ENCODE data around the gene HPGDS.
"Not testable (repeated sequence)": the region's sequence is repeated elsewhere in the genome, so short reads cannot be mapped to it uniquely, and the experiment has no call there.

The HPGDS gene

DNA sequence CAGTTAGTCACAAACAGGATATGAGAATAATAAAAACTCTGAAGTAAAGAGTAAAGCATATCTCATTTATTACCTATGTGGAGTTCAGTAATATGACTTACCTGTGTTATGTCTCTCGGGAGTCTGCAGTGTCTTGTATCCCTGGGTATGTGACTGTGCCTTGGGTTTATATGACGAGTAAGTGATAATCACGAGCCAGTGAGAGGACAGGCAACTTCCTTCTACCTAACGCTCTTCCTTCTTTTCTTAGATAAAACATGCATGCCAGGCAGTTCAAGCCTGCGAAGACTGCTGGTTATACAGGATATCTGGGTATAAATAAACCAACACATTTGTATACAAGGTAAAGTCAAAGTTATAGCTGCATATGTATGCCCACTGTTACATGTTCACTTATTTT is at the start of gene HPGDS:
Gene HPGDS (minus strand): TSS at position 143 of the 400 bp plus-strand sequence. CDS start 8,207 bp downstream, outside the sequence.
- Mint-ChIP-seq H3K36me3 (no peaks in the 10 kb centered on the region), H3K27ac (no peak within 1 kb of the TSS), H3K4me3 (no peak within 1 kb of the TSS), H3K9me3 (no peaks in the 10 kb centered on the region), H3K4me1 (peaks cover 18% of the 10 kb centered on the region)
- no peak for DNase-seq (ENCODE audit: low spot score in 2 of 2)
- no peak for ATAC-seq

DNA sequence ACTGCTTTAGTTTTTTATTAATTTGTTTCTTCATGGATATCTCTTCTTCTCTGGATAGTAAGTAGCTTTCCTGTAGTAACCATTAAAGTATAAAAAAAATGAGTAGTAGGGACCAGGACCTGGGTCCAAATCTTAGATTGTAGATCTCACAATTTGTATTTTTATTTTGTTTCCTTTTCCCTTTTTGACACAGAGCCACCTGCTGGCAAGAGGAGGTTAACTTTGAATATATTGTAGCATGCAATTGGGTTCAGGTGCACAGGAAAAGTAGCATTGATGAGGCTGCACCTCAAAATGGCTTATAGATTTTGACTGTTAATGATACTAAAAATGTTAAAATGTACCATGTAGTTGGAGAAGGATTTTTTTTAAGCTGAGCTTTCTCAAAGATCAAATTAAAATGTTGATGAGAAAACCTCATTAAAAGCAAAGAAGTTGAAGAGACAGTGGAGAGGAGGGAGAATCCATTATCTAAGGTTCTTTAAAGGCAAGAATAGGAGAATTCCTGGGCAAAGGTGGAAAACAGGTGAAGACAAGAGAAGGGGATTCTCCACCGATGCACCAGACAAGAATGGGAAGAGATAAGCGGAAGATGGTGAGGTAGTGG is 48.3 kb upstream of the HPGDS start:
- no peak overlapping the region for H3K4me3 Mint-ChIP-seq
- H3K27ac Mint-ChIP-seq = no peak overlapping the region
- no peaks in the 10 kb centered on the region for H3K36me3 Mint-ChIP-seq
- no peaks in the 10 kb centered on the region for H3K4me1 Mint-ChIP-seq
- ATAC-seq (no peak), DNase-seq (ENCODE audit: low spot score in 2 of 2) (no peak)
- no peaks in the 10 kb centered on the region for H3K9me3 Mint-ChIP-seq

GRCh38 chr4:94389595-94390267 is 47.1 kb upstream of the HPGDS start:
- ATAC-seq = no peak
- H3K27ac Mint-ChIP-seq = no peak overlapping the region
- no peak for DNase-seq (ENCODE audit: low spot score in 2 of 2)
- no peak overlapping the region for H3K4me3 Mint-ChIP-seq
- no peaks in the 10 kb centered on the region for H3K4me1 Mint-ChIP-seq
- no peaks in the 10 kb centered on the region for H3K36me3 Mint-ChIP-seq
- no peaks in the 10 kb centered on the region for H3K9me3 Mint-ChIP-seq

GRCh38 chr4:94387965-94388364 is 45.3 kb upstream of the HPGDS start:
- ATAC-seq; DNase-seq (ENCODE audit: low spot score in 2 of 2); H3K9me3 Mint-ChIP-seq; H3K4me1 Mint-ChIP-seq; H3K27ac Mint-ChIP-seq; H3K4me3 Mint-ChIP-seq; H3K36me3 Mint-ChIP-seq: not testable (repeated sequence)

DNA sequence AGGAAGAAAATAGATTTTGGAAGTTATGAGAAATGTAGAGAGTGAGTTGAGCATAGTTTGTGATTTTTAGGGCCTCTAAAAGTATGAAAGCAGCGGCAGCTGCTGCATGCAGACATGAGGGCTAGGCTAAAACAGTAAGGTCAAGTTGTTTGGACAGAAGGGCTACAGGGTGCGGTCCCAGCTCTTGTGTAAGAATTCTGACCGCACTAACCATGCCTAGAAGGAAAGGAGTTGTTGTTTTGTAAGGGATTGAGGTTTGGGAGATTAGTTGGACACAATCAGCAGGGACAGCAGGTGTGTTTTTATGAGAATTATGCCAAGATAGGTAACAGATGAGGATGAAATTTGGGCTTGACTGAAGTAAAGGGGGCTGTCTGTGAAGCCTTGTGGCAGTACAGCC is 42.8 kb upstream of the HPGDS start:
- not testable (repeated sequence) for H3K4me1 Mint-ChIP-seq; H3K4me3 Mint-ChIP-seq; ATAC-seq; H3K27ac Mint-ChIP-seq; H3K9me3 Mint-ChIP-seq; H3K36me3 Mint-ChIP-seq; DNase-seq (ENCODE audit: low spot score in 2 of 2)

- H3K36me3 Mint-ChIP-seq; H3K27ac Mint-ChIP-seq; ATAC-seq; H3K4me3 Mint-ChIP-seq; H3K9me3 Mint-ChIP-seq; DNase-seq (ENCODE audit: low spot score in 2 of 2); H3K4me1 Mint-ChIP-seq: not testable (repeated sequence)
Observed at GRCh38 chr4:94382891-94383290, 40.3 kb upstream of the HPGDS start.

DNA sequence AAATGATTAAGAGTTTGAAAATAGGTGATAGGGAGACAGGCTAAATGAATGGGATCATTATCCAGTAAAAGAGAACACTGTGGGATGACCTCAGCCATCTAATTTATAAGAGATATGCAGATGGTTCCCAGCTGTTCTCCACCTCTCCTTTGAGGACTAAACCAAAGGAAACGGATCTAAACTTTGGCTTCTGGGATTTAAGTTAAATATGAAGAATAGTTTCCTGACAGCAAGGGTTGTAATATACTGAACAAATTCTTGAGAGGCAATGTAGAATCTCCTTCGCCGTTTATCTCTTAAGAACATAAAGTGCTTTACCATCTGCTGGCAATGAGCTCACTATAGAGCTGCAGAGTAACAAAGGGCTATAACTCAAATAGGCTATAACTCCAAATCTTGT is 35.4 kb upstream of the HPGDS start:
- DNase-seq (ENCODE audit: low spot score in 2 of 2) (no peak), ATAC-seq (no peak)
- H3K36me3 Mint-ChIP-seq = no peaks in the 10 kb centered on the region
- H3K4me3 Mint-ChIP-seq = no peak overlapping the region
- H3K9me3 Mint-ChIP-seq = no peaks in the 10 kb centered on the region
- no peak overlapping the region for H3K27ac Mint-ChIP-seq
- no peaks in the 10 kb centered on the region for H3K4me1 Mint-ChIP-seq

- H3K36me3 Mint-ChIP-seq = no peaks in the 10 kb centered on the region
- H3K4me3 Mint-ChIP-seq = no peak overlapping the region
- no peaks in the 10 kb centered on the region for H3K9me3 Mint-ChIP-seq
- ATAC-seq = no peak
- DNase-seq (ENCODE audit: low spot score in 2 of 2) = no peak
- H3K4me1 Mint-ChIP-seq = no peaks in the 10 kb centered on the region
- H3K27ac Mint-ChIP-seq = no peak overlapping the region
Observed at GRCh38 chr4:94377294-94377693, 34.7 kb upstream of the HPGDS start.

GRCh38 chr4:94375364-94375763 is 32.7 kb upstream of the HPGDS start:
- H3K4me3 Mint-ChIP-seq = no peak overlapping the region
- H3K9me3 Mint-ChIP-seq = no peaks in the 10 kb centered on the region
- H3K27ac Mint-ChIP-seq = no peak overlapping the region
- DNase-seq (ENCODE audit: low spot score in 2 of 2) (no peak), ATAC-seq (no peak)
- H3K4me1 Mint-ChIP-seq = no peaks in the 10 kb centered on the region
- no peaks in the 10 kb centered on the region for H3K36me3 Mint-ChIP-seq

DNA sequence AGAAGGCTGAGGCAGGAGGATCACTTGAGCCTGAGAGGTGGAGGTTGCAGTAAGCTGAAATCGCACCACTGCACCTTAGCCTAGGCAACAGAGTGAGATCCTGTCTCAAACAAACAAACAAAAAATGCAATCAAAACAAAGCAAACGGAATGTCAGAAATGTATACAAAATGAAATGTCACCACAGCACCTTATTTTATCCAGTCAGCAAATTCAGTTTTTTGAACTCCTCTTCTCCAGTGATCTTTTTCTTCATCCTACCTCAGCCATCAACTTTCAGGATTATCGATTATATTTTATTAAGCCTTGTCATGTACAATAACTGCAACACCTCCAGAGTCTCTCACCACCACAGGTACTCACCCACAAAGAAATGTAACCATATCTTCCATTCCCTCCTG is 31.1 kb upstream of the HPGDS start:
- Mint-ChIP-seq H3K27ac (no peak overlapping the region), H3K36me3 (no peaks in the 10 kb centered on the region), H3K4me3 (no peak overlapping the region), H3K9me3 (no peaks in the 10 kb centered on the region), H3K4me1 (no peaks in the 10 kb centered on the region)
- ATAC-seq = no peak
- no peak for DNase-seq (ENCODE audit: low spot score in 2 of 2)

GRCh38 chr4:94372991-94373390 is 30.4 kb upstream of the HPGDS start:
- DNase-seq (ENCODE audit: low spot score in 2 of 2) (no peak), ATAC-seq (no peak)
- Mint-ChIP-seq H3K4me3 (no peak overlapping the region), H3K27ac (no peak overlapping the region), H3K9me3 (no peaks in the 10 kb centered on the region), H3K36me3 (no peaks in the 10 kb centered on the region), H3K4me1 (no peaks in the 10 kb centered on the region)

GRCh38 chr4:94372228-94372978 is 29.8 kb upstream of the HPGDS start:
- no peaks in the 10 kb centered on the region for H3K36me3 Mint-ChIP-seq
- DNase-seq (ENCODE audit: low spot score in 2 of 2) (no peak), ATAC-seq (no peak)
- no peak overlapping the region for H3K4me3 Mint-ChIP-seq
- no peaks in the 10 kb centered on the region for H3K4me1 Mint-ChIP-seq
- H3K27ac Mint-ChIP-seq = no peak overlapping the region
- no peaks in the 10 kb centered on the region for H3K9me3 Mint-ChIP-seq

GRCh38 chr4:94371290-94371689 is 28.7 kb upstream of the HPGDS start:
- H3K27ac Mint-ChIP-seq = no peak overlapping the region

GRCh38 chr4:94370533-94371254 is 28.1 kb upstream of the HPGDS start:
- DNase-seq (ENCODE audit: low spot score in 2 of 2) = no peak
- H3K36me3 Mint-ChIP-seq = no peaks in the 10 kb centered on the region
- no peak for ATAC-seq
- no peak overlapping the region for H3K27ac Mint-ChIP-seq
- H3K4me1 Mint-ChIP-seq = no peaks in the 10 kb centered on the region
- no peak overlapping the region for H3K4me3 Mint-ChIP-seq
- no peaks in the 10 kb centered on the region for H3K9me3 Mint-ChIP-seq

More at GRCh38 chr4:94371290-94371689, 28.7 kb upstream of the HPGDS start:
- no peaks in the 10 kb centered on the region for H3K36me3 Mint-ChIP-seq
- DNase-seq (ENCODE audit: low spot score in 2 of 2) (no peak), ATAC-seq (no peak)
- no peaks in the 10 kb centered on the region for H3K9me3 Mint-ChIP-seq
- no peak overlapping the region for H3K4me3 Mint-ChIP-seq
- H3K4me1 Mint-ChIP-seq = no peaks in the 10 kb centered on the region

DNA sequence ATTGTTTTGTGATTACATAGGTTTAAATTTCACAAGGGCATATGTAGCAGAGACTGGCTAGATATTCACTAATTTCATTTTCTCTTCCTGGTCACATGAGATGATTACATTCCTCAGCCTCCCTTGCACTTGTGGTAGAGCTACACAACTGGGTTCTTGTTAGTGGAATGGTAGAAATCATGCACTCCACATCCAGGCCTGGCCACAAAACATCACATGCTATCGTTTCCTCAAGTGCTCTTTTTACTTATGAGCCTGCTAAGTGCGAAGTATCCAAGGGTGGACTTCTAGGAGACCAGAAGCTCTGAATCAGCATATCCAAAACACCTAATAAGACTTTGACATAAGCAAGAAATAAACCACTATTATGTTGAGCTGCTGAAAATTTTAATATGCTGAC is 26.4 kb upstream of the HPGDS start:
- ATAC-seq (no peak), DNase-seq (ENCODE audit: low spot score in 2 of 2) (no peak)
- Mint-ChIP-seq H3K4me3 (no peak overlapping the region), H3K27ac (no peak overlapping the region), H3K36me3 (no peaks in the 10 kb centered on the region), H3K9me3 (no peaks in the 10 kb centered on the region), H3K4me1 (no peaks in the 10 kb centered on the region)

Measured in stimulated activated effector memory CD8-positive, alpha-beta T cell treated with anti-CD3 and anti-CD28 coated beads, Interleukin-12 subunit alpha, Interleukin-12 subunit beta, amount 100 ng/mL, for 72 hours (primary cell).